AG09319 (cell line): ENCODE data around the gene MDM1.

ENCODE experiments used
- DNase-seq: peaks from one replicate; pipeline ENCODE4 v3.0.0-alpha.2; 2010; ENCODE audit warnings: low read depth; ENCODE audit errors: extremely low read depth
- TF ChIP-seq, protein P1 (sequence below): IDR thresholded peaks from 2 replicates; pipeline ENCODE4 v1.5.1; 2011; ENCODE audit warnings: low read depth, mild to moderate bottlenecking, inconsistent platforms, low read length, moderate library complexity

MDM1 gene

DNA sequence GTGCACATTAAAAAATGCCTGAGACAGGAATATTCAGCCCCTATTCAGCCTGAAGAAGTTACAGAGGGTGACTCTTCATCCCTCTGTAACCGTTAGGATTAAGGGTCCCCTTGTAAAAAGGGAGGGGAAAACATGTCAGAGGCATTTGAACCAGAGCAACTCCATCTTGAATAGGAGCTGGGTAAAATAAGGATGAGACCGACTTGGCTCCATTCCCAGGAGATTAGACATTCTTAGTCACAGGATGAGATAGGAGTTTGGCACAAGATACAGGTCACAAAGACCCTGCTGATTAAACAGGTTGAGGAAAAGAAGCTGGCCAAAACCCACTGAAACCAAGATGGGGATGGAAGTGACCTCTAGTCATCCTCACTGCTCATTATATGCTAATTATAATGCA is 19.9 kb upstream of the MDM1 start:
- TF ChIP-seq, protein P1, sequence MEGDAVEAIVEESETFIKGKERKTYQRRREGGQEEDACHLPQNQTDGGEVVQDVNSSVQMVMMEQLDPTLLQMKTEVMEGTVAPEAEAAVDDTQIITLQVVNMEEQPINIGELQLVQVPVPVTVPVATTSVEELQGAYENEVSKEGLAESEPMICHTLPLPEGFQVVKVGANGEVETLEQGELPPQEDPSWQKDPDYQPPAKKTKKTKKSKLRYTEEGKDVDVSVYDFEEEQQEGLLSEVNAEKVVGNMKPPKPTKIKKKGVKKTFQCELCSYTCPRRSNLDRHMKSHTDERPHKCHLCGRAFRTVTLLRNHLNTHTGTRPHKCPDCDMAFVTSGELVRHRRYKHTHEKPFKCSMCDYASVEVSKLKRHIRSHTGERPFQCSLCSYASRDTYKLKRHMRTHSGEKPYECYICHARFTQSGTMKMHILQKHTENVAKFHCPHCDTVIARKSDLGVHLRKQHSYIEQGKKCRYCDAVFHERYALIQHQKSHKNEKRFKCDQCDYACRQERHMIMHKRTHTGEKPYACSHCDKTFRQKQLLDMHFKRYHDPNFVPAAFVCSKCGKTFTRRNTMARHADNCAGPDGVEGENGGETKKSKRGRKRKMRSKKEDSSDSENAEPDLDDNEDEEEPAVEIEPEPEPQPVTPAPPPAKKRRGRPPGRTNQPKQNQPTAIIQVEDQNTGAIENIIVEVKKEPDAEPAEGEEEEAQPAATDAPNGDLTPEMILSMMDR: no peak
- no peak for DNase-seq

DNA sequence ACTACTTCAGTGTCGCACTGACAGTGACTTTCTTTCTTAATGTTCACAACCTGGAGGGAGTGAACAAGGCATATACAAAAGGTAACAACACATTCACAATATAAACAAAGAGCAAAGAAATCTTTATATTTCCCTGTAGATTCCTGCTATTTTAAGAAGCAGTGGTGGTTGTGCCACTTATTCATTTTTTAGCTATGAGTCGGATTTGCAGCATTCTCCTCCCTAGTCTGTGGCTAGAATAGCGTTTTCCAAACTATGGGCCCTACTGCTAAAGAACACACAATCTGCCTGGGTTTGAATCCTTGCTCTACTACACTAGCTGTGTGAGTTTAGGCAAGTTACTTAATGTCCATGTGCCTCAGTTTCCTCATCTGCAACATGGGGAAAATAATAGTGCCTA is 18.6 kb upstream of the MDM1 start:
- no peak for DNase-seq
- TF ChIP-seq, protein P1: no peak

DNA sequence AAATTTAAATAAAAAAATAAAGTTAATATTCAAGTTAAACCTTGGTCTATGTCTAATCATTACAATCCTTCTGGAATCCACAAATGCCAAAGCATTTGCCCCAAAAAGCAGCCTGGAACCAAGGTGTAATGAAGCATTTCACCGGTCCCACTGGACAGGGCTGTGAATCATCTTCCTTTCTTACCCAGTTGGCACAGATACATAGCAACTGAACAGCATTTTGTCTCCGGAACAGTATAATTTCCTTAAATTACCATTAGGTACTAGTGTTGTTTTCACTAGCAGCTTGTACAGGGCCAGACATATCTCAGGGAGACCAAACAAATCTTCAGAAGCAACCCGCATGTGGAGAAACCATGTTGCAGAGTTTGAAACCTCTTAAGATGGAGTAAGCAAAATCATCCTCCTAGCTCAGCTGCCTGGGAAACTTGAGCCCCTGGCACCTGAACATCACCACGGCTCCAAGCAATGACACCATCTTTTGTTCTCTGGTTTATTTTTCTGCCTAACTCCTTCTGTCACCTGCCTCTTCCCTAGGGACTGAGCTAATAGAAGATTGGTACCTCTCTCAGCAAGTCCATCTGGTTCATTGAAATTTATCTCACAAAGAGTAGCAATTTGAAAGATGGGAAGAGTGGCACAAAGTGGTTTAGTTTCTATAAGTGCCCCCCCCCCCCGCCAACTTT is 17.9 kb upstream of the MDM1 start:
- no peak for DNase-seq
- TF ChIP-seq, protein P1: no peak

- no peak for DNase-seq
- TF ChIP-seq, protein P1: no peak
Measured at GRCh38 chr12:68349220-68349621, 17.1 kb upstream of the MDM1 start.

- TF ChIP-seq, protein P1: no peak
- no peak for DNase-seq
Measured at GRCh38 chr12:68348419-68348818, 16.3 kb upstream of the MDM1 start.

DNA sequence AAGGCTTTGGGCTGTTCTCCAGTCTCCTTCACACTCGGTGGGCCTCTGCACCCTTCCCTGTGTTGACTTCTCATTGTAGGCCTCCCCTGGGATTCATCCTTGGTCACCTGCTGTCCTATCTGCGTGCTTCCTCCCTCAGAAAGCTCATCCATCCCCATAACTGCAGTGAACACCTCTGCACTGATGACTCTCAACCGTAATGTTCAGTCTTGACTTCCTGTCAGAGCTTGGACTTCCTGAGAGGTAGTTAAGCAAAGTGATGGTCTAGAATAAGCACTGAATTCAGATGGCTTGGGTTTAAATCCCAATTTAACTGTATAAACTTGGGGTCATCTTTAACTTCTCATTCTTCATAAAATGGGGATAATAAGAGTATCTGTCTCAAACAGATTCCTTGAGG is 13.6 kb upstream of the MDM1 start:
- DNase-seq: no peak
- TF ChIP-seq, protein P1: no peak

DNA sequence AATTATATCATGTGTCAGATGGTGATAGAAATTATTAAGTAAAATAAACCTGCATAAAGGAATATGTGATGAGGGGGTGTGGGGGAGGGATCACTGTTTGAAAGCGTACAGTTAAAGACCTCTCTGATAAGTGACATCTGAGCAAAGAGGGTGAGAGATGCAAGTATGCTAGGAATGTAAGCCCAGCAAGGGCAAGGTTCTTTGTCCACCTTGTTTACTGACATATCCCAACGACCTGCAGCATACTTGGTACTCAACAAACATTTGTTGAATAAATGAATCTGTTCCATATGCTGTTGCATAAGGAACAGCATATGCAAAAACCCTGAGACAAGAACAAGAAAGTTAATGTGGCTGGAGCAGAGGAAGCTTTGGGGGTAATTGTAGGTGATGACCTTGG is 12.0 kb upstream of the MDM1 start:
- no peak for DNase-seq
- TF ChIP-seq, protein P1: no peak
